GM12865 (cell line): ENCODE measurements around the gene SDSL.
A peak's percentile ranks its signal among the peaks of the same experiment; 100 is the strongest.

Source experiments
- DNase-seq: peaks from one replicate; pipeline ENCODE4 v3.0.0; 2010; ENCODE audit warnings: low read depth
- H3K4me3 ChIP-seq: 2 replicates; pipeline ENCODE4 v1.5.1; 2011; ENCODE audit warnings: mild to moderate bottlenecking, low read depth, low read length, control low read depth
- CTCF ChIP-seq: IDR thresholded peaks from 2 replicates; pipeline ENCODE4 v1.5.1; 2011; ENCODE audit warnings: low read length, control low read depth, low read depth, inconsistent platforms; ENCODE audit not compliant: insufficient read depth; ENCODE audit errors: missing control alignments

The SDSL gene

GRCh38 chr12:113382206-113382605 is 40.0 kb upstream of the SDSL start:
- DNase-seq = no peak
- H3K4me3 ChIP-seq = no peak overlapping the region
- no peak for TF ChIP-seq CTCF

GRCh38 chr12:113384778-113385177 is 37.4 kb upstream of the SDSL start:
- H3K4me3 ChIP-seq = no peak overlapping the region
- DNase-seq = no peak
- TF ChIP-seq CTCF = no peak

- no peak overlapping the region for H3K4me3 ChIP-seq
- TF ChIP-seq CTCF = no peak
- peak; percentile 49 for DNase-seq
These were observed 36.8 kb upstream of the SDSL start for GRCh38 chr12:113385282-113385882.

- DNase-seq = no peak
- no peak for TF ChIP-seq CTCF
- no peak overlapping the region for H3K4me3 ChIP-seq
These were observed 35.2 kb upstream of the SDSL start for GRCh38 chr12:113386866-113387566.

GRCh38 chr12:113387631-113388030 is 34.5 kb upstream of the SDSL start:
- no peak for TF ChIP-seq CTCF
- no peak overlapping the region for H3K4me3 ChIP-seq
- no peak for DNase-seq

GRCh38 chr12:113388351-113388750 is 33.8 kb upstream of the SDSL start:
- no peak overlapping the region for H3K4me3 ChIP-seq
- DNase-seq = no peak
- TF ChIP-seq CTCF = no peak
